Stomach (tissue), 4 donors: Measurements from ENCODE around the gene CEL.

Experiments
- CTCF ChIP-seq, 7 experiments: fragments of 450-650 bp in 4 of 7; fragments of 200-600 bp in 3 of 7; sonication (generic) in 3 of 7; IDR thresholded peaks; one replicate each; pipeline ENCODE4 v1.5.1; 2016 to 2019; ENCODE audit warnings: antibody characterized with exemption in 7 of 7, control low read depth in 2 of 7, mild to moderate bottlenecking in 1 of 7
- EP300 ChIP-seq: sonication (generic); formaldehyde crosslinking; IDR thresholded peaks from one replicate; pipeline ENCODE4 v1.6.1; 2017; ENCODE audit warnings: antibody characterized with exemption
- POLR2A ChIP-seq, 4 donors: fragments of 450-650 bp; IDR thresholded peaks; one replicate each; pipeline ENCODE4 v1.6.1; 2016; ENCODE audit warnings: antibody characterized with exemption in 4 of 4, control low read depth in 2 of 4, mild to moderate bottlenecking in 1 of 4, moderate library complexity in 1 of 4
- POLR2AphosphoS5 ChIP-seq, 3 donors: sonication (generic); formaldehyde crosslinking; IDR thresholded peaks; one replicate each; pipeline ENCODE4 v1.6.1; 2016; ENCODE audit warnings: antibody characterized with exemption in 3 of 3

- TF ChIP-seq CTCF (IDR thresholded peaks at IDR 0.05) (no peak), EP300 (no peak), POLR2A (IDR thresholded peaks at IDR 0.05) (no peak), POLR2AphosphoS5 (IDR thresholded peaks at IDR 0.05) (no peak)
Observed at GRCh38 chr9:133076691-133077090, 14.9 kb downstream of the CEL start.
